SK-MEL-5 (cell line): Measurements from ENCODE around the gene APOL2. TPM values are rescaled to one million over a fixed set of nuclear protein-coding genes. Genes with fewer than 3 reads are reported as not detected.

Experiments used
- small RNA-seq, 2 experiments: library from RNA; depleted of rRNA; stranded (forward); fragments of <200 nt; gene quantifications; one replicate each; pipeline ENCODE3, GENCODE V24; 2014
- total RNA-seq: library from RNA; depleted of rRNA; stranded (reverse); fragments of >200 nt; shearing (Covaris generic); gene quantifications from 2 replicates; pipeline ENCODE4 v1.2.3, GENCODE V29; 2014; rRNA removed

The APOL2 gene
- total RNA-seq, 1 experiment from 2014 or later: 36.4 TPM

Small RNA genes within 50 kb of the gene (small RNA-seq; reads per million reads assigned to genes)
- 0 reads per million in 2 experiments for gene MIR6819

Other genes starting within 250 kb of the APOL2 start
- 53.6 and 57.0 TPM in 2 replicates for gene RBFOX2, start 210.7 kb downstream of the APOL2 start, total RNA-seq
- gene APOL3, start 78.8 kb downstream of the APOL2 start, total RNA-seq: 0.18 TPM in 1 of 2 replicates, not detected in the other
- not detected in 2 replicates for gene APOL4, start 37.7 kb downstream of the APOL2 start, total RNA-seq
- 1.5 and 2.6 TPM in 2 replicates for gene APOL1, start 13.6 kb upstream of the APOL2 start, total RNA-seq
- gene MYH9, start 148.4 kb upstream of the APOL2 start, total RNA-seq: 69.7 and 99.6 TPM in 2 replicates
- gene TXN2, start 242.1 kb upstream of the APOL2 start, total RNA-seq: 26.9 and 37.1 TPM in 2 replicates